Hepatocyte (in vitro differentiated cells): ENCODE data around the gene KCNN1.

ENCODE experiments used
- EZH2 ChIP-seq: fragments of 200-600 bp; sonication (generic); IDR thresholded peaks from 2 replicates; pipeline ENCODE4 v1.6.1; 2016; ENCODE audit warnings: antibody characterized with exemption, mild to moderate bottlenecking, borderline replicate concordance
- EZH2phosphoT487 ChIP-seq: fragments of 200-600 bp; sonication (generic); IDR thresholded peaks from one replicate; pipeline ENCODE4 v1.6.1; 2018; ENCODE audit warnings: antibody characterized with exemption, mild to moderate bottlenecking, low read depth, moderate library complexity; ENCODE audit not compliant: unreplicated experiment, severe bottlenecking
- TF ChIP-seq, protein P1 (sequence below): fragments of 200-600 bp; sonication (generic); IDR thresholded peaks from 2 replicates; pipeline ENCODE4 v1.5.1; 2016; ENCODE audit warnings: antibody characterized with exemption, mild to moderate bottlenecking; ENCODE audit not compliant: poor library complexity

DNA sequence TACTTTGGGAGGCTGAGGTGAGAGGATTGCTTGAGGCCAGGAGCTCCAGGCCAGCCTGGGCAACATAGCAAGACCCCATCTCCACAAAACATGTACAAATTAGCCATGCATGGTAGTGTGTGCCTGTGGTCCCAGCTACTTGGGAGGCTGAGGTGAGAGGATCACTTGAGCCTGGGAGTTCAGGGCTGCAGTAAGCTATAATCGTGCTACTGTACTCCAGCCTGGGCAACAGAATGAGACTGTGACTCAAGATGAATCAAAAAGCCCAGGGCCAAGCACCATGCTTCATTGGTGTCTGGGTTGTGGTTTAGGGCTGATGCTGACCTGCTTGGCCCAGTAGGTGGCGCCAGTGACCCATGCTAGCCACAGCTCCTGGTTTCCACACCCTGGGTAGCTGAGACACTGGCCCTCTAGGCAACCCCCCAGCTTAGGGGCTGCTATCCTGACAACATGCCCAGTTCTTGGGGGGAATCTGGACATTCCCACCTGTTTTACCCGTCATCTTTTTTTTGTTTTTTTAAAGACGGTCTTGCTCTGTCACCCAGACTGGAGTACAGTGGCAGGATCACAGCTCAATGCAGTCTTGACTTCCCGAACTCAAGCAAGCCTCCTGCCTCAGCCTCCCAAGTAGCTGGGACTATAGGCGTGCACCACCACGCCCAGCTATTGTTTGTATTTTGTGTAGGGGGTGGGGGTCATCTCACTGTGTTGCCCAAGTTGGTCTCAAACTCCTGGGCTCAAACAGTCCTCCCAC is 28.6 kb upstream of the KCNN1 start:
- TF ChIP-seq, protein P1, sequence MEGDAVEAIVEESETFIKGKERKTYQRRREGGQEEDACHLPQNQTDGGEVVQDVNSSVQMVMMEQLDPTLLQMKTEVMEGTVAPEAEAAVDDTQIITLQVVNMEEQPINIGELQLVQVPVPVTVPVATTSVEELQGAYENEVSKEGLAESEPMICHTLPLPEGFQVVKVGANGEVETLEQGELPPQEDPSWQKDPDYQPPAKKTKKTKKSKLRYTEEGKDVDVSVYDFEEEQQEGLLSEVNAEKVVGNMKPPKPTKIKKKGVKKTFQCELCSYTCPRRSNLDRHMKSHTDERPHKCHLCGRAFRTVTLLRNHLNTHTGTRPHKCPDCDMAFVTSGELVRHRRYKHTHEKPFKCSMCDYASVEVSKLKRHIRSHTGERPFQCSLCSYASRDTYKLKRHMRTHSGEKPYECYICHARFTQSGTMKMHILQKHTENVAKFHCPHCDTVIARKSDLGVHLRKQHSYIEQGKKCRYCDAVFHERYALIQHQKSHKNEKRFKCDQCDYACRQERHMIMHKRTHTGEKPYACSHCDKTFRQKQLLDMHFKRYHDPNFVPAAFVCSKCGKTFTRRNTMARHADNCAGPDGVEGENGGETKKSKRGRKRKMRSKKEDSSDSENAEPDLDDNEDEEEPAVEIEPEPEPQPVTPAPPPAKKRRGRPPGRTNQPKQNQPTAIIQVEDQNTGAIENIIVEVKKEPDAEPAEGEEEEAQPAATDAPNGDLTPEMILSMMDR: peak; percentile 81
- TF ChIP-seq EZH2 (no peak), EZH2phosphoT487 (no peak)
